ENCODE data around the gene HSP90AB1.
"Not testable (repeated sequence)": the region's sequence is repeated elsewhere in the genome, so short reads cannot be mapped to it uniquely, and the experiment has no call there.

Gene HSP90AB1

DNA sequence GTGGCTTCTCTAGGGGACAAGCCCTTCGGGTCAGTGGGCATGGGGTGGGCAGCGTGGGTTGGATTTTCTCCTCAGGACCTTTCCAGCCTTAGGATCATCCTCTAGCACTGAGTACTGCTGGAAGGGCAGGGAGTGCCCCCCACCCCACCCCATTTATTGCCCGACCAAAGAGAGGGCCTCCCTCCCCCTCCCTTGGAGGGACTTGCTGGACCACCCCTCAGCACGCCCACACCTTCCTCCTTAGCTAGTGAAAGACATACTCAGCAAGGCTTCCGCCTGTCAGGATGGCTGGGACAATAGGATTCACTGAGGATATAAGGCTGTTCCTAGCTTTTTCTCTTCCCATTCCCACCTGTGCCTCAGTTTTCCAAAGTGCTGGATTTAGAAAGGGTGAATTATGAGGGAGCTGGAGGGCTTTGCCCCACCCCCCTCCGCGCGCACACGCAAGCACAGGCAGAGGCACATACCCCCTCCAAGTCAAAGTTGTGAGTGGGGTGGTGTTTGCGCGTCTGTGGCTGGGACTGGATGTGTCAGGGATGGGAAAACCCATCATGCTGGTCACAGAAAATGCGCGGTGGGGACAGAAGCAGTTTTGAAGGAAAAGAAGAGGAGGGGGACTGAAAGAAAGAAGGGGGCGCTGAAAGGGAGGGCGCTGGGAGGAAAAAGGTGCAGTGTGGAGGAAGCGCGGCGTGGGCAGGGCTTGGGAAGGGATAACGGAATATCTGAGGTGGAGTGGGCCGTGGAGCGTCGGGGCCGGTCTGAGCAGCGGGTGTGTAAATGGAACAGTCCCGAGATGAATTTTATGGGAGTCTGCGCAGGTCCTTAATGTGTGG lies 24.2 kb upstream of the HSP90AB1 start:
- no peak for FAIRE-seq

- no peak for FAIRE-seq
Measured at GRCh38 chr6:44223319-44224028, 23.4 kb upstream of the HSP90AB1 start, which contains the start of gene SLC29A1. Gene SLC29A1 (plus strand): TSS chr6:44223595. CDS start chr6:44227314, 3,719 bp downstream.

DNA sequence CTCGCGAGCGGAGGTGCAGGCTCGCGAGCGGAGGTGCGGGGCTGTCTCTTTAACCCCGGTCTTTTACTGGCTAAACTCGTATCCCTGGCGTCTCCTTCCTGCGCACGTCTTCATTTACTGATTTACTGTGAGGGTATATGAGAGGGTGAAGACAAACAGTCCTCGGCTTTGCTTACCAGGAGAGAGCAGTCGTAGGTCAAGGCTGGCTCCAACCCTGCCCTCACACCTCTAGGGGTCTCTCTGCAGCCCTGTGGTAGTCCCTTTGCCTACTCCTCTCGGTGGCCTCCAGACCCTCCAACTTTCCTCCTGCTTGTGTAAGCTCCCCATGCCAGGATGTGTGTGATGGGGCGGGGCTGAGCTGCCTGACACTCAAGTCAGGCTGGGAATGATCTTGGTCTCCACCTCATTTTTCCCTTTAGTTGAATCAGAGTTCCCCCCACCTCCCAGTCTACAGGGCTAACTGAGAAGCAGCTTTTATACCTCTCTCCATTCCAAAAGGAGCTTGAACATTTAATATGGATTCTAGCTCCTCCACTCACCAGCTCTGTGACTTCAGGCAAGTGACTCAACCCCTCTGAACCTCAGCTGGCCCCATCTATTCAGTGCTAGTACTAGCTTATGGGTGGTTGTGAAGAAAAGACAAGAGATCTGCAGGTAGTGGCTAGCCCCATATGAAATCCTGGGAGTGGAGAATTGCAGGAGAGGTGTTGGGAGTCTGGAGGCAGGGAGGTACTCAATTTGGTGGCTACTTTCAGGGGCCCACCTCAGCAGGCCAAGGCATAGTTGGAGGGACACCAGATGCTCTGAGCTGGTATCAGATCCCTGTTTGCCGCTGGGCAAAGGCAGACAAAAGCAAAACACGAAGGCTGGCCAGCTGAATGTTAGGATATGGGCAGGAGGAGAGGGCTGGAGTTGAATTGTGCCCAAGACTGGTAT lies 22.6 kb upstream of the HSP90AB1 start:
- no peak for FAIRE-seq

GRCh38 chr6:44224965-44225305 lies 22.0 kb upstream of the HSP90AB1 start:
- no peak for FAIRE-seq

GRCh38 chr6:44225579-44226325 lies 21.1 kb upstream of the HSP90AB1 start:
- no peak for FAIRE-seq

GRCh38 chr6:44226368-44227147 lies 20.3 kb upstream of the HSP90AB1 start:
- FAIRE-seq: no peak

DNA sequence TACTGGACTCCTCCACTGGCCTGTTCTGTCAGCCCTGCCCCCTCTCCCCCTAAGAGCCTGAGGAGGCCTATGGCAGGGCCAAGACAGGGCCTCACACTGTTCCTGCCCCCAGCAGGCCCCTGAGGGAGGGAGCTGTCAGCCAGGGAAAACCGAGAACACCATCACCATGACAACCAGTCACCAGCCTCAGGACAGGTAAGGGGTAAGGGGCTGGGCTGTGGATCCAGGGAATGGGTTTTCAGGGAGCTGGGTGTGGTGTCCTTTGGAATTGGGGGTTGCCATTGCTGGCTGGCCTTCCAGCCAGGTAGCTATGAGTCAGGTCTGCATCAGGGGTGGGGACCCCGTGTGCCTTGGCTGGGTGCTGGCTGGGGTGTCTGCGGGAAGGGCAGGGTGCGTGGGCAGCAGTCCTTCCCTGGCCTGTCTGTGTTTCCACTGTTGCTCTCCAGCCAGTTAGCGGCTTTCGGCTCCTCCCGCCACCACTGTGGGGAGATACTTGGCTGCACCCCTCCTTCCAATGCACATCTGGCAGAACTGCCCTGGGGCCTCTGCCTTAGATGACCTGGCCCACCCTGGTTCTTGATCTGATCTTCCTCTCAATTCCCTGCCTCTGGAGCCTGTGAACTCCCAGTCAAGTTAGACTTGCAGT lies 19.6 kb upstream of the HSP90AB1 start:
- FAIRE-seq: no peak

DNA sequence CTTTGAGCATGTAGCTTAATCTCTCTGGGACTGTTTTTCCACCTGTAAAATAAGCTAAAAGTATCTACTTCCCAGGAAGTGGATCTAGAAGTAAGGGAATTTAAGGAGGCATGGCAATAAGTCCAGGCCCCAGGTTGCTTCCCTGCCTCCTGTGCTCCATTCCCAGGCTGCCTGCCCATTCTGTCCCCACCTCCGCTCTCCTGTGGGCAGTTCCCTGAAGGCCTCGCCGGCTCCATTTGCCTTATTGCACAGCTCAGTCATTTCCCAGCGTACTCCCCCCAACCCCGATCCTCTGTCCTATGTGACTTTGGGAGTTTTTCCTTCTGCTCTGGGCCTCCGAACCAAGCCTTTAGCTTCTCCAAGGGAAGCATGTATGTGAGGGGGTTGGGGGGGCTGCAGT lies 18.9 kb upstream of the HSP90AB1 start:
- FAIRE-seq: no peak

- FAIRE-seq: no peak
Measured at GRCh38 chr6:44228433-44228832, 18.5 kb upstream of the HSP90AB1 start.

DNA sequence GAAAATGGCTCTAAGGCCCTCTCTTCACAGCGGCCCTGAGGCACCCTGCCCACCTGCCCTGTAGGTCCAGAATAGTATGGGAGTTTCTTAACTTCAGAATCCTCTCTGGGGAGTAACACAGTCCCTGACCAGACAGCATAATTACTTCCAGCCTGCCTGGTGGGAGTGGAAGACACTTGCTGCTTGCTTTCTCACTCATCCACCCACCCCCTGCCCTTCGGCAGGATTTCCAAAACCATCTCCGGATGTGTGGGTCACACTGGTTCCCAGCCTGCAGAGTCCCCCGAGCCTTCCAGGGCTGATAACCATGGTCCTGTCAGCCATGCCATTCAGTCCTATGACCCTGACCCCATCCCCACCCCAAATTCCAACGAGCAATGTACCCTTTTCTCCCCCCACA lies 18.1 kb upstream of the HSP90AB1 start:
- no peak for FAIRE-seq

DNA sequence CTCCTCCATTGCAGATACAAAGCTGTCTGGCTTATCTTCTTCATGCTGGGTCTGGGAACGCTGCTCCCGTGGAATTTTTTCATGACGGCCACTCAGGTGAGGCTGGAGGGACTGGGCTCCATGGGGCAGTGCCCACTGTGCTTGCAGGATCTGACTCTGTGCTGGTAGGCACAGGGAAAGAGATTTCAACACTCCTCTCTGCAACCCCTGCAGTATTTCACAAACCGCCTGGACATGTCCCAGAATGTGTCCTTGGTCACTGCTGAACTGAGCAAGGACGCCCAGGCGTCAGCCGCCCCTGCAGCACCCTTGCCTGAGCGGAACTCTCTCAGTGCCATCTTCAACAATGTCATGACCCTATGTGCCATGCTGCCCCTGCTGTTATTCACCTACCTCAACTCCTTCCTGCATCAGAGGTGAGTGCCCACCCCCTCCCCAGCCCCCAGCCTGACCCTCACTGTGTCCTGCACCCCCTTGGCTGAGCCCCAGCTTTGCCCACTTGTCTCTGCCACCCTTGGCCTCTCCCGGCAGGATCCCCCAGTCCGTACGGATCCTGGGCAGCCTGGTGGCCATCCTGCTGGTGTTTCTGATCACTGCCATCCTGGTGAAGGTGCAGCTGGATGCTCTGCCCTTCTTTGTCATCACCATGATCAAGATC lies 17.4 kb upstream of the HSP90AB1 start:
- FAIRE-seq: no peak

- no peak for FAIRE-seq
Measured at GRCh38 chr6:44230034-44230675, 16.7 kb upstream of the HSP90AB1 start.

DNA sequence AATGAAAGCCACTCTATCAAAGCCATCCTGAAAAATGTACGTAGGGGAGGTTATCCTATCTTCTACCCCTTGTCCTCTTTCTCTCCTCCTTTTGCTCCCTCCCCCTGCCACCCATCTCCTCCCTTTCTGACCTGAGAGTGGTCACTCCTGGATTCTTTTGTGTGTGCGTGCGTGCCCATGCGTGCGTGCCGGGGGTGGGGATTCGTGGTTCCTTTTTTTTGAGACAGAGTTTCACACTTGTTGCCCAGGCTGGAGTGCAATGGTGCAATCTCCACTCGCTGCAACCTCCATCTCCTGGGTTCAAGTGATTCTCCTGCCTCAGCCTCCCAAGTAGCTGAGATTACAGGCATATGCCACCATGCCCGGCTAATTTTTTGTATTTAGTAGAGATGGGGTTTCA lies 15.5 kb upstream of the HSP90AB1 start:
- not testable (repeated sequence) for FAIRE-seq

DNA sequence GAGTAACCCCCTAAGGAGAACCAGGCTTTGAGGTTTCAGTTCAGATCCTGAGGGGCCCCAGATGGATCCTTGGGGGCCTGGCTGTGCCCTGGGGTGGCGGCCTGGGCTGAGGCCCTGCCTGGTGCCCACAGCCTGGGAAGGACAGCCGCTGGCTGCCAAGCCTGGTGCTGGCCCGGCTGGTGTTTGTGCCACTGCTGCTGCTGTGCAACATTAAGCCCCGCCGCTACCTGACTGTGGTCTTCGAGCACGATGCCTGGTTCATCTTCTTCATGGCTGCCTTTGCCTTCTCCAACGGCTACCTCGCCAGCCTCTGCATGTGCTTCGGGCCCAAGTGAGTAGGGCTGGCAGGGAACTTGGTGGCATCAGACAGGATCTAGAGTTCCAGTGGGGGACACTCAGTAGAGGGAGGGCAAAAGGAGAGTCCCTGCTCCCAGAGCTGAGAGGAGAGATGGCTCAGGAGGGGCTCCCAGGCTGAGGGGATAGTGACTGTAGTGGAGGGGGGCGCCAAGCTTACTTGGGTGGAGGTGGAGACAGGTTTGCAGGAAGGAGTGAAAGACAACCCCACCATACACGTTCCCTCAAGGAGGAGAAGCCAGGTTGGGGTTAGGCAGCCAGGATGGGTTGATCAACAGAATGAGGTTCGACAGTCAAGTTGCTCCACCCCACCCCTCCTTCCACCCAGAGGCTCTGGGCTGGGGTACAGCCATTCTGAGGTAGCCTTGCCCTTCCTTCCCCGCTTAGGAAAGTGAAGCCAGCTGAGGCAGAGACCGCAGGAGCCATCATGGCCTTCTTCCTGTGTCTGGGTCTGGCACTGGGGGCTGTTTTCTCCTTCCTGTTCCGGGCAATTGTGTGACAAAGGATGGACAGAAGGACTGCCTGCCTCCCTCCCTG lies 14.0 kb upstream of the HSP90AB1 start:
- no peak for FAIRE-seq

- no peak for FAIRE-seq
Measured at GRCh38 chr6:44233567-44234100, 13.3 kb upstream of the HSP90AB1 start.

DNA sequence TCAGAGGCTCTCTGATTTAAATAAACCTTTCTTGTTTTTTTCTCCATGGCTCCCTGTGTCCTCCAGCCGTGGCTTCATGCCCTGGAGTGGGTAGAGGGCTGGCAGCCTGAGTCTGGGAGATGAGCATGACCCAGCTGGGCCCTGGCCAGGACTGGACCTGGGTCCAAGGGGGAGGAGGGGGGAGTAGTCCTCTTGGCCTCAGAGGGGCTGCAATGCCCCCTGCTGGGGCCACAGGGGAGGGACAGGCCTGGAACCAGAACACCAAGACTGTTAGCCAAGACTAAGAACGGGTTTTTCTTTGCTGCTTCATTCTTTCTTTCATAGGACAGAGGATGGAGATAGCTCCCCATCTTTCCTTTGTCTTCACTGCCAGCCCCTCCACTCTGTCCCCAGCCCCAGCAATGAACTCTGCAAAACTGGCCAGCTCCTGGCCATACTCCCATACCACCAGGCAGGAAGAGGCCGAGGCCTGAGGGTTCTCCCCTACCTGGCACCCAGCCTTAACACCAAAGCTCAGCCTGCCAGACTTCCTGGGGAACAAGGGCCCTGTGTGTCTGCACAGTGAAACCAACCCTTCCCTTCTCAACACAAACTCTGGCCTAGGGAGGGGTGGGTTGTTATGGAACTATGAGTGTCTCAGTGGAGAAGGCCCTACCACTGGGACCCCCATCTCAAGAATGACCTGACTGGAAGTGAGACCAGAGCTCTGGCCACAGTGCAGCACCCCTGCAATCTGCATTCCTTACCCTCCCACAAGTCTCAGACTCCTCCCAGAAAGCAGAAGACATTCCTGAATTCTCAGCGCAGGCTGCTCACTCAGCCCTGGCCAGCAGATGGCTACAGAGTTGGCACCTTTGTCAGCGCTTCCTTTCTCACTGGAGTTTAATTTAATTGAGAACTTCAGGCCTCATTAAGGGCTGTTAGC lies 12.5 kb upstream of the HSP90AB1 start:
- FAIRE-seq: no peak

- FAIRE-seq: no peak
Measured at GRCh38 chr6:44235269-44235668, 11.6 kb upstream of the HSP90AB1 start.
